ENCODE measurements around the gene SDR42E1. TPM values are rescaled to one million over a fixed set of nuclear protein-coding genes. Genes with fewer than 3 reads are reported as not detected.

Gene SDR42E1
- total and polyA plus RNA-seq, 2 of the 8 experiments (the other 6 are each of a cell fraction or from before 2014, with no cell fraction given), result 0.03 TPM; not detected in 1

DNA sequence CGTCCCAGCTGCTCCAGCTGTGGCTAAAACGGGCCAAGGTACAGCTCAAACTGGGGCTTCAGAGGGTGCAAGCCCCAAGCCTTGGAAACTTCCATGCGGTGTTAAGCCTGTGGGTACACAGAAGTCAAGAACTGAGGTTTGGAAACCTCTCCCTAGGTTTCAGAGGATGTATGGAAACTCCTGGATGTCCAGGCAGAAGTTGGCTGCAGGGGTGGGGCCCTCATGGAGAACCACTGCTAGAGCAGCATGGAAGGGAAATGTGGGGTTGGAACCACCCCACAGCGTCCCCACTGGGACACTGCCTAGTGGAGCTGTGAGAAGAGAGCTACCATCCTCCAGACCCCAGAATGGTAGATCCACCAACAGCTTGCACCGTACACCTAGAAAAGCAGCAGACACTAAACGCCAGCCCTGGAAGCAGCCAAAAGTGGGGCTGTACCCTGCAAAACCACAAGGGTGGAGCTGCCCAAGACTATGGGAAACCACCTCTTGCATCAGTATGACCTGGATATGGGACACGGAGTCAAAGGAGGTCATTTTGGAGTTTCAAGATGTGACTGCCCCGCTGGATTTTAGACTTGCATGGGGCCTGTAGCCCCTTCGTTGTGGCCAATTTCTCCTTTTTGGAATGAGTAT, 2.2 kb downstream of the SDR42E1 start:
- no peak overlapping the region for H4K91ac ChIP-seq (replicated peaks; ENCODE audit: insufficient read length, low read length)
- H3K4me1 ChIP-seq (replicated peaks in 1 of 4; ENCODE audit: control insufficient read depth in 3 of 4, insufficient read depth in 4 of 4, low read length in 3 of 4), result no peaks in the 10 kb centered on the region
- H2BK12ac ChIP-seq (ENCODE audit: low read depth, low read length), result no peak overlapping the region
- no peaks in the 10 kb centered on the region for H3K27me3 ChIP-seq (replicated peaks in 1 of 4; ENCODE audit: control insufficient read depth in 3 of 4, extremely low read depth in 1 of 4, insufficient read depth in 3 of 4, low read length in 3 of 4)
- no peaks in the 10 kb centered on the region for H3K79me2 ChIP-seq (ENCODE audit: control insufficient read depth in 1 of 2, insufficient read depth in 2 of 2, low read length in 2 of 2)
- no peak overlapping the region for H3K27ac ChIP-seq (ENCODE audit: low read depth, low read length)
- ChIA-PET POLR2A (ENCODE audit: partially characterized antibody) (no interaction called here), CTCF (ENCODE audit: partially characterized antibody) (interaction anchor here (0.7 to 1.5 kb wide), 4 partner anchors 12 to 68 kb away, joined by 3 to 5 read pairs (median 4); no protein-coding TSS in a partner anchor)
- 89% methylated on average over 9 of the region's 9 CpGs; no CpG with 5 or more reads in 1 of the 2 experiments for WGBS, 2 experiments (ENCODE audit: extremely low coverage in 1 of 2, insufficient coverage in 1 of 2, insufficient read length in 1 of 2, insufficient replicate concordance in 2 of 2, low coverage in 1 of 2, low lambda C conversion rate in 2 of 2, missing lambda C conversion rate in 1 of 2)
- no peak overlapping the region for H2AFZ ChIP-seq (ENCODE audit: low read length)
- H3K9ac ChIP-seq (replicated peaks in 1 of 4; ENCODE audit: extremely low read depth in 1 of 4, low read depth in 3 of 4, low read length in 3 of 4), result no peak overlapping the region
- H3K4ac ChIP-seq (replicated peaks; ENCODE audit: insufficient read length, low read depth, low read length), result no peak overlapping the region
- H2BK20ac ChIP-seq (ENCODE audit: low read length), result no peak overlapping the region
- H4K5ac ChIP-seq (ENCODE audit: insufficient read length, low read depth, low read length), result no peak overlapping the region
- H3K23me2 ChIP-seq (ENCODE audit: low read depth, low read length), result no peaks in the 10 kb centered on the region
- H3K4me3 ChIP-seq (ENCODE audit: extremely low read depth in 1 of 4, insufficient read depth in 2 of 4, low read depth in 3 of 4, low read length in 4 of 4), result no peak overlapping the region
- H4K20me1 ChIP-seq (replicated peaks in 1 of 2; ENCODE audit: control insufficient read depth in 1 of 2, insufficient read depth in 2 of 2, low read length in 2 of 2), result no peaks in the 10 kb centered on the region
- H3K18ac ChIP-seq (ENCODE audit: extremely low read depth, low read length), result no peak overlapping the region
- no peak overlapping the region for H4K8ac ChIP-seq (ENCODE audit: extremely low read depth, insufficient read depth, low read length)
- DNase-seq (ENCODE audit: low read depth in 1 of 2, low spot score in 2 of 2) (no peak), FAIRE-seq (no peak)
- H2BK120ac ChIP-seq (replicated peaks; ENCODE audit: low read depth, low read length), result no peak overlapping the region
- no peak overlapping the region for H2BK5ac ChIP-seq (ENCODE audit: low read depth, low read length)
- no peak overlapping the region for H3K23ac ChIP-seq (ENCODE audit: insufficient read length)
- H2BK15ac ChIP-seq (ENCODE audit: low read length), result no peak overlapping the region
- H3K56ac ChIP-seq (replicated peaks; ENCODE audit: insufficient read length, low read depth, low read length), result no peak overlapping the region
- no peak overlapping the region for H3K14ac ChIP-seq (ENCODE audit: insufficient read length)
- no peak overlapping the region for H2AK5ac ChIP-seq (ENCODE audit: low read depth, low read length)
- no peaks in the 10 kb centered on the region for H3K36me3 ChIP-seq (ENCODE audit: control insufficient read depth in 2 of 4, insufficient read depth in 4 of 4, low read length in 3 of 4)
- H3K9me3 ChIP-seq (ENCODE audit: insufficient read depth in 2 of 2, low read depth in 1 of 2, low read length in 1 of 2), result peaks cover 19 to 32% of the 10 kb centered on the region in 2 experiments
- no peak overlapping the region for H3K4me2 ChIP-seq (ENCODE audit: insufficient read depth in 1 of 2, low read depth in 2 of 2, low read length in 2 of 2)
- H3K79me1 ChIP-seq (ENCODE audit: low read depth, low read length), result no peaks in the 10 kb centered on the region
- TF ChIP-seq CHD2 (IDR thresholded peaks at IDR 0.05; ENCODE audit: low read length) (no peak), ASH2L (IDR thresholded peaks at IDR 0.05; ENCODE audit: low read length) (no peak), CBX5 (IDR thresholded peaks at IDR 0.05; ENCODE audit: low read depth, low read length) (no peak), POLR2A (IDR thresholded peaks at IDR 0.05; ENCODE audit: control extremely low read depth in 1 of 2, low read depth in 2 of 2, low read length in 2 of 2) (no peak), CTBP2 (IDR thresholded peaks at IDR 0.05; ENCODE audit: borderline replicate concordance, insufficient read depth, insufficient read length, low read length) (no peak), POLR2AphosphoS5 (IDR thresholded peaks at IDR 0.05; ENCODE audit: low read depth, low read length) (no peak), TCF12 (IDR thresholded peaks at IDR 0.05; ENCODE audit: low read depth, low read length) (no peak), GABPA (IDR thresholded peaks at IDR 0.05; ENCODE audit: borderline replicate concordance, insufficient read depth, low read length) (no peak), EGR1 (IDR thresholded peaks at IDR 0.05; ENCODE audit: borderline replicate concordance, low read depth, low read length) (no peak), BRCA1 (IDR thresholded peaks at IDR 0.05; ENCODE audit: low read depth, low read length) (no peak), SP4 (IDR thresholded peaks at IDR 0.05; ENCODE audit: low read length) (no peak), EZH2 (IDR thresholded peaks at IDR 0.05; ENCODE audit: low read depth, low read length, severe bottlenecking) (no peak)
- TF ChIP-seq, protein P1, sequence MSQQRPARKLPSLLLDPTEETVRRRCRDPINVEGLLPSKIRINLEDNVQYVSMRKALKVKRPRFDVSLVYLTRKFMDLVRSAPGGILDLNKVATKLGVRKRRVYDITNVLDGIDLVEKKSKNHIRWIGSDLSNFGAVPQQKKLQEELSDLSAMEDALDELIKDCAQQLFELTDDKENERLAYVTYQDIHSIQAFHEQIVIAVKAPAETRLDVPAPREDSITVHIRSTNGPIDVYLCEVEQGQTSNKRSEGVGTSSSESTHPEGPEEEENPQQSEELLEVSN (IDR thresholded peaks at IDR 0.05), result no peak
- TF ChIP-seq, protein P2, sequence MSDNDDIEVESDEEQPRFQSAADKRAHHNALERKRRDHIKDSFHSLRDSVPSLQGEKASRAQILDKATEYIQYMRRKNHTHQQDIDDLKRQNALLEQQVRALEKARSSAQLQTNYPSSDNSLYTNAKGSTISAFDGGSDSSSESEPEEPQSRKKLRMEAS (IDR thresholded peaks at IDR 0.05), result no peak

Data from H1 (cell line).